HG03521 (cell line): ENCODE measurements around the gene KIAA1328.
"Not testable (repeated sequence)": the region's sequence is repeated elsewhere in the genome, so short reads cannot be mapped to it uniquely, and the experiment has no call there.

ENCODE experiments used
- ATAC-seq: cut with Tn5 transposase; IDR thresholded peaks from one replicate; pipeline ENCODE4 v1.9.1; 2021; ENCODE audit warnings: mild to moderate bottlenecking, moderate library complexity; ENCODE audit not compliant: unreplicated experiment

The KIAA1328 gene

DNA sequence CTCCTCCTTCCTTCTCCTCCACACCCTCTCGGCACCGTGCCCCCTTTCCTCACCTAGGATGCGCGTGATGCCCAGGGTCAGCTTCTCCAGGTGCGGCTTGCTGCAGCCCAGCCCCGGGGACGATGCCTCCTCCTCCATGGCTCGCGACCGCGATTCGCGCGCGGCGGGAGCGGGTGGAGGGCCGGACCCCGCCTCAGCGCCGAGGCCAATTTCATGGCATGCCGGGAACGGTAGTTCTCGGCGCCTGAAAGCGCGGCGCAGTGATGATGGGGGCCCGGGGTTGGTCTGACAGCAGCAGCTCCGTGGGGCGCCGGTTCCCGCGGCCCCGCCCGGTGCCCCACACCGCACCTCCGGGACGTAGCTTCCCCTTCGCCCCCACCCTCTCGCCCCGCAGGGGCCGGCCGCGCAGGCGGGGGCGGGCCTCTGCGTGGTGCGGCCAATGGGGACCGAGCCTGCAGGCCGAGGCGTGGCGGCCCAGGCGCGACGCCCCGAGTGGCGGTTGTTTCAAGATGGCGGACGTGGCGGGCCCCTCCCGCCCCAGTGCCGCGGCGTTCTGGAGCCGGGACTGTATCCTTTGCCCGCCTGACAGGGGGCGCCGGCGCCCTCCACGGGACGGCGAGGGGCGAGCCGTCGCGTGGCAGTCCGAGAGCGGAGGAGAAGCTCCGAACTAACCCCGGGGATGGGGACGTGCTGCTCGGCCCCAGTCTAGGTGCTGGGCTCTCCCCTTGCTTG lies at the start of gene KIAA1328, which contains the start of gene TPGS2:
Gene KIAA1328, plus strand, starts transcription at position 498 of the 732 bp plus-strand sequence. Its CDS starts 12 bp downstream, at position 510.
Gene TPGS2, minus strand, starts transcription at position 373 of the 732 bp plus-strand sequence. Its CDS starts 235 bp downstream, at position 138.
- peak; percentile 91 for ATAC-seq

DNA sequence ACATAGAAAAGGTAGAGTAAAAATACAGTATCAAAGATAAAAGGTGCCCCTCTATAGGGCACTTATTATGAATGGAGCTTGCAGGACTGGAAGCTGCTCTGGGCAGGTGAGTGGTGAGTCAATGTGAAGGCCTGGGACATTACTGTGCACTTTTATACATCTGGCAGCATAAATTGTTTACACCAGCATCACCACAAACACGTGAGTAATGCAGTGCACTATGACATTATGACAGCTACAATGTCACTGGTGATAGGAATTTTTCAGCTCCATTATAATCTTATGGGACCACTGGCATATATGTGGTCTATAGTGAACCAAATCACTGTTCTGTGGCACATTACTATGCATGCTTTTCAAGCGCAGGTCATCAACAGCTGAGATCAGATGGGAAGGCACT lies 48.2 kb upstream of the KIAA1328 start:
- no peak for ATAC-seq

DNA sequence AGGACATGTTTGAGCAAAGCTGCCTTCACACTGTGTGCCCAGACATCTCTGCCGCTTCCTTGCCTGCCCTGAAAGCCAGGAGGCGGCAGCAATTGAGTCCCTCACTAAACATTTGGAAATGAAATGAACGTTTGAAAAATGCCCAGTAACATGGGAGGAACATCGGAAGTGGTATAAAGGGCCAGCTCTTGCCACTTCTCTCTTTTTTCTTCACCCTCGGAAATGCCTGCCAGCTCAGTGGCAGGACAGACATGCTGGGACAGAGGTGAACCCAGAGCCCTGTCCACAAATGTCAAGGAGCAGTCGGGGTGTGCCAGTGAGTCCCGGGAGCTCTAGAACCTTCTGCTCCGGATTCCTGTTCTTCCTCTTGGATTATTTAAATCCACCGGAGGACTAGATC lies 46.2 kb upstream of the KIAA1328 start:
- ATAC-seq: no peak

GRCh38 chr18:36783792-36784191 lies 45.1 kb upstream of the KIAA1328 start:
- ATAC-seq: no peak

- no peak for ATAC-seq
These were observed 42.2 kb upstream of the KIAA1328 start for GRCh38 chr18:36786686-36787085.

DNA sequence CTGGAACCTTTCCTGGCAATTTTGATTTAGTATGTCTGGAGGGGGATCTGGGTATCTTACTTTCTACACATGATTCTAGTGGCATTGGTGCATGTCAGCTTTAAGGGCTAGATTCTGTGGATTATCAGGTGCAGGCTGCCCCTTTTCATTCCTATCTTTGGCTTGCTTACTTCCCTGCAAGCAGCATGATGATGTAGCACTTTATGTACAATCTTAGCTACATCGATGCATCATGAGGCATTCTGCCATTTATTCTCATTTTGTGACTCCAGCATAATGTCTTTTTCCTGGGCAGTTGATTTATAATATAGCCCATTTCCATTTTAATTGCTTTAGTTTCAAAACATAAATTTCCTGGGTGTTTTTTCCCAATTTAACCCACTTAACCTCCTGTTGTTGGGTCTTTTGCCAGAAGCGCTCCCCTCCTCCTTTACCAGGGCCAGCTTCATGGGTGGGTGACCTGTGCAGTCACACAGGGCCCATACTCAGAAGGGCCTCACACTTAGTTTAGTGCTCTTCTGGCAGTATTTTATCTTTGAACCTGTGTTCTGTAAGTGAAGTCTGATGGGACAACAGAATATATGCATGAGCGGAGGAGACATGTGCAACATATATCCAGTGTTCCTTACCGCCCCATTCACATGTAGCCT lies 36.2 kb upstream of the KIAA1328 start:
- no peak for ATAC-seq

GRCh38 chr18:36798738-36799473 lies 30.0 kb upstream of the KIAA1328 start:
- no peak for ATAC-seq

- no peak for ATAC-seq
These were observed 23.8 kb upstream of the KIAA1328 start for GRCh38 chr18:36805105-36805504.

DNA sequence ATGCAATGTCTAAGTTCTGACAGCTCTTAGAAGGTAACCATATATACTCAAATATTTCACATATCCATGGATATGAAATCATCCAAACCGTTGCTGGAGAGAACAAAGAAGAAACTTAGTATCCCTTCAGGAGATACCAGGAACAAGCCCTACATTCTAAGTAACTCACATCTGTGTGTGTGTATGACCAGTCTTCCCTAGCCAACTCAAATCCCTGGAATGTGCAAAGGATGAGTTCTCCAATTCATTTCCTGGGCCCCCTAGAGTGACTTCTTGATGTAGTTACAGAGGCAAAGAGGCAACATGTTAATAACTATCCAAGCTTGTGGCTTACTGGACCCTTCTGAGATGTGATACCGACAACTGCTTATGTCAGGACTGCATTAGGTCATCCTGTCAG lies 20.2 kb upstream of the KIAA1328 start:
- no peak for ATAC-seq

DNA sequence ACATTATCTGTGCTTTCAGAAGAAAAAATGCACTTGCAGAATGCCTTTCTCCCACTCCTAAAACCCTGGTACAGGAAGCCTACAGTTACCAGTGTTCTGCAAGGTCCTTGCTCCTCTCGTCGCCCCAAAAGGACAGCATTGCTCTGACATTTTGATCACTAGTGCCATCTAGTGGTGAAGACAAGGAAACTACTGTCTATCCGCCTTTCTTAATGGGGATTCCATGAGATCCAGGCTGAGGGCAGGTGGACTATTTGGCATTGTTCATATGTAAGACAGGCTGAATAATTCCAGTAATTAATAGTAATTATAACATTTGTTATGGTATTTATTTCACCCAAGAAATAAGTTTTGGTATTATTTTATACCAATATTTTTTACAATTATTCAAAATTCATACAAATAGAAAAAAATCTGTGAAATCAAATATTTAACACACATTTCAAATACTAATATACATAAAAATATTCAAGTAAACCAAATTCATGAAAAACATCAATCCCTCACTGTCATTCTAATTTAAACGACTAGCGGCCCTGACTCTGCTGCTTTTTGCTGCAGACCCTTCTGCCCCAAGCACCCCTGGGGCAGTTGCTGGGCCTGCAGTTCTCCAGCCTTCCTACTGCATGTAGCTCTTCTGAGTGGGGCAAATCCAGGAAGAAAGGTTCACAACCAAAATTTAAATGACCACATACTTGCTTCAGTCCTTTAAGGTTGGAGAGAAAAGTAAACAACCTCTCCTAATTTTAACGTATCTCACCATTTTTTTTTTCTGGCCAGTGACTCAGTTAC lies 19.1 kb upstream of the KIAA1328 start:
- ATAC-seq: peak; percentile 98

GRCh38 chr18:36811430-36811829 lies 17.5 kb upstream of the KIAA1328 start:
- no peak for ATAC-seq

GRCh38 chr18:36811955-36812354 lies 17.0 kb upstream of the KIAA1328 start:
- ATAC-seq: no peak

- ATAC-seq: no peak
These were observed 16.2 kb upstream of the KIAA1328 start for GRCh38 chr18:36812678-36813077.

- ATAC-seq: no peak
These were observed 15.7 kb upstream of the KIAA1328 start for GRCh38 chr18:36813101-36813775.

DNA sequence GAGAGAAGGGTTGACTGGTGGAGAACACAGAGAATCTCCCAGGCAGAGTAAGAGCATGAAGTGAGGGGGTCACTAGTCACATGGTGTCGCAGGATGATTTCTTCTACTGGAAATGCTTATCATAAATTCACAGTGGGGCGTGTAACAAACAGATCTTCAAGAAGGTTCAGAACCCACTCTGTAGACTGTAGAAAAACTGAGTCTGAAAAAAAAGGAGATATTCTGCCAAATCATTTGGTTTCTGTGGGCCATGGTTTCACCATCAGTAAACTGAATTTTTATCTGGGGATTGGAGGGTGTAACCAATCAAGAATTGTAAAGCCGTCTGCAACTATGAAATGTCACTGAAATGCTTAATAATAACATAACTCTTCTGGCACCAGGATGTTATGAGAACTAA lies 15.1 kb upstream of the KIAA1328 start:
- no peak for ATAC-seq

DNA sequence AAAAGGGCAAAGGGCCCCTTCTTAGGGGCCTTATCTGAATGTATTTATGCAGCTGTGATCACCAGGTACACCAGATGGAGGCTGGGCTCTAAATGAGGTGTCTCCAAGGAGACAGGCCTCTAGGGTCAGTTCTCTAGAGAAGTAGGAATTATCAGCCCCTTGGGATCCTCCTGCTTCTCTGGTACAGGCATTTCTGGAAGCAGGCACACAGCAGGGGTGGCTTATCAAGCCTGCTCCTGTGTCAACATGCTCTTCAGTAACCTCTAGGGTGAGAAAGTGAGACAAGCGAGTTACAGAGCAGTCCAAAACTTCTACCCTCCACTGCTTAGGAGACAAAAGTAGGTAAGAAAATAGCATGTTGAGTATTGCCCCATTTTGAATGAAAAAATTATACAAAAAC lies 13.9 kb upstream of the KIAA1328 start:
- ATAC-seq: no peak

GRCh38 chr18:36816096-36816495 lies 12.8 kb upstream of the KIAA1328 start:
- not testable (repeated sequence) for ATAC-seq

DNA sequence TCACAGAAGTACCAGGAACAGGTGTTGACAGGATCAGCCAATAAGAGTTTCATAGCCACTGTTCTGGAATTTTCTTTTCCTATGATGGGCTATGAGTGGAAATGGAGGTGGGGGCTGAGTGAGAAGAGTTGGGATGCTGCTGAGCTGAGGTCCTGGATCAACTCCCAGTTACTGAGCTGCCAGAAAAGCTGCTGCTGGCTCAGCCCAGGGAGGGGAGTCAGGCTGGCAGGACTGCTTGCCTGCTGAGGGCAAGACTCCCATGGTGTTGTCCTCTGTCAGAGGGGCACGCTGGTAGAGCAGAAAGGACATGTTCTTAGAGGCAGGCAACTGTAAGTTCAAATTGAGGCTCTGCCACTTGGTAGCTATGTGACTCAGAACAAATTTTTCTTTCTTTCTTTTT lies 11.9 kb upstream of the KIAA1328 start:
- ATAC-seq: no peak

DNA sequence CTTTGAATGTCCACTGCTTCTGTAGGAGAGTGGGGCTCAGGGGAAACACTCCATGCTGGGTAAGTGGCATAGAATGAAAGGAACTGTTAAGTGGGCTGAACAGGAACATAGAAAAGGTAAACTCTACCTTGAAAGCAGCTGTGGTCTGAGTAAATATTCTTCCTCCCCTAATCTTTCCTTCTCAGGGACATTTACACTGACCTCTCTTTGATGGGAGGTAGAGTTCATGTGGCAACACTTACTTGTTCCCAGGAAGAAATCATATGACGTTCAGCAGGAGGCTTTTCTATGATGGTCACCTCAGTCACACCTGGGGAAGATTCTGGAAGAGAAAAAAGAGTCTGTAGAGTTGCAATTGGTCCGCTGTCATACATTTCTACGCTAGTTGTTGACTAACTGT lies 10.3 kb upstream of the KIAA1328 start:
- ATAC-seq: no peak

DNA sequence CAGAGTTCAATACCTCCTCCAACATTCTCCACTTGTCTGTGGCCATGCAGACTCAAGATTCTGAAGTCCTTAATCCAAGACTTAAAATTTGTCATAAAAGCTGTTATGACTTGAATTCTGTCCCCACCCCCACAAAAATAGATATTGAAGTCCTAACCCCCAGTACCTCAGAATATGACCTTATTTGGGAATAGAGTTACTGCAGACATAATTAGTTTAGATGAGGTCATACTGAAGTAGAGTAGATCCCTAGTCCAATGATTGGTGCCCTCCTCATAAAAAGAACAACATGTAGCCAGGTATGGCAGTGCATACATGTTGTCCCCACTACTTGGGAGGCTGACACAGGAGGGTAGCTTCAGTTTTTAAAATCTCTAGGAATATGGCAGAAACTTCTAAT lies 9.3 kb upstream of the KIAA1328 start:
- no peak for ATAC-seq
